Measurements from ENCODE around the gene CARD11.

- TF ChIP-seq SIN3B (IDR thresholded peaks at IDR 0.05; ENCODE audit: low read length) (no peak), ZNF350 (CRISPR knock-in tag; IDR thresholded peaks at IDR 0.05; ENCODE audit: borderline replicate concordance, low read depth) (no peak), ERF (CRISPR knock-in tag; IDR thresholded peaks at IDR 0.05) (no peak)
Observed at GRCh38 chr7:2909043-2909442, 134.6 kb downstream of the CARD11 start.
